GM18519 (cell line): ENCODE measurements around the gene MPO.

ENCODE experiments used
- ATAC-seq: cut with Tn5 transposase; IDR thresholded peaks from one replicate; pipeline ENCODE4 v1.9.1; 2021; ENCODE audit warnings: mild to moderate bottlenecking, moderate library complexity; ENCODE audit not compliant: unreplicated experiment, low FRiP score

MPO gene

GRCh38 chr17:58320570-58321323 is 40.0 kb upstream of the MPO start:
- ATAC-seq: no peak

- ATAC-seq: no peak
Measured at GRCh38 chr17:58320163-58320558, 39.4 kb upstream of the MPO start.

DNA sequence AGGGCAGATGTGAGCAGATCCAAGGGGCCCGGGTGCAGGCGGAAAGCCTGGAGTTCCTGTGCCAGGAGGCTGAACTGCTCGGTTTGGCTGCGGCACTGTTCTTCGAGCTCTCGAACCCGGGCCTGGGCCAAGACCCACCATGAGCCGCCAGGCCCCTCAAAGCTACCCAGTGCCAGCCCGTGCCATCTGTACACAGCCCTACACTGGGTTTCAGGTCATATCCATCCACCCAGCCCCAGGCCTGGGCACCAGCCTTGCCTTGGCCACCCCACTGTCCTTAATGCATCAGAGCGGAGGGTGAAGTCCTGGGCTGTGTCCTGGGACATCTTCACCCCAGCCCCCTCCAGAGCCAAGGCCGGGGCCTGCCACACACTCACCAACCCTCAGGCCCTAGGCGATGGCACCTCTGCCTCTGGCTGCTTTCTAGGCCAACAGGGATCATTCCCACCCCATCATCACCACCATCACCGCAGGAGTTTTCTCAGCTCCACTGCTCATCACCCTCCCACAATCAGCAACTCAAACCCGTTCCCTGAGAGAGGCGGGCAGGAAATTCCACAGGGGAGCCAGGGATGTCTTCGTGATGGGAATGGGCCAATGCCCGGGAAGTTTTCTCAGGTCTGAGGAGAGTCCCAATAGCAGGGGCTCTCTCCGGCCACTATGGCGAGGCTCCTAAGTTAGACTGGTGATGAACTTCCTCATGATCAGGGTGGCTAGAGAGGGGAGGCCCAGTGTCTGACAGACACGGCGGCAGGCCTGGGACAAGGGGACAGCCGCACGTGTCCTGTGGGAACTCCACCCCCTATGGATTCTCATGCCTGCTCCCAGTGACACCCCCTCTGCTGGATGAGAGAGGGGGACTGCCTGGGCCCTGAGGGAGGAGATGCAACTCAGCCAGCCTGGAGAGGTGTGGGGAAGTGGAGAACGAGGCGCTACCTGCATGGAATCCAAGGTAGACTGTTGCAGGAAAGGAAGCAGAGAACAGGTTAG is 38.7 kb upstream of the MPO start:
- ATAC-seq: no peak

GRCh38 chr17:58318627-58319172 is 38.0 kb upstream of the MPO start:
- no peak for ATAC-seq

DNA sequence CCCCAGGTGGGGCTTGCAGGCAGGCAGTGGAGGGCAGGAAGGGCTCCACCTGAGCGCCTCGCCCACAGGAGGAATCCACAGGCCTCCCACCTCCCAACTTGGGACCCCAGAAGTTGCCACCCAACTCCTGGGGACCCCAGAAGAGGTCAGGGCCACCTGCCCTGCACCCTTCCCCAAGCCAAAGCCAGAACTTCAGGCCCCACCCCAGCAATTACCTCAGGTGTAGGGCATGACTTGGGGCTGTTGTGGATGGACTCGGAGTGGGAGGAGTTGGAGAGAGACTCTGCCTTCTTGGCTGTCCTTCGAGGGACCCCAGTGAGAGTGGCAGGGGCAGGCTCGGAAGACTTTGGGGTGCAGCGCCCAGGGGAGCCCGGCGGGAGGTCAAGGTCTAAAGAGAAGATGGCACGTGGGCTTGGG is 37.3 kb upstream of the MPO start:
- ATAC-seq: no peak

GRCh38 chr17:58317421-58318064 is 36.8 kb upstream of the MPO start:
- ATAC-seq: no peak

- ATAC-seq: no peak
Measured at GRCh38 chr17:58316260-58316960, 35.7 kb upstream of the MPO start.

- ATAC-seq: no peak
Measured at GRCh38 chr17:58315750-58316149, 35.0 kb upstream of the MPO start.

- ATAC-seq: no peak
Measured at GRCh38 chr17:58315281-58315711, 34.6 kb upstream of the MPO start.

DNA sequence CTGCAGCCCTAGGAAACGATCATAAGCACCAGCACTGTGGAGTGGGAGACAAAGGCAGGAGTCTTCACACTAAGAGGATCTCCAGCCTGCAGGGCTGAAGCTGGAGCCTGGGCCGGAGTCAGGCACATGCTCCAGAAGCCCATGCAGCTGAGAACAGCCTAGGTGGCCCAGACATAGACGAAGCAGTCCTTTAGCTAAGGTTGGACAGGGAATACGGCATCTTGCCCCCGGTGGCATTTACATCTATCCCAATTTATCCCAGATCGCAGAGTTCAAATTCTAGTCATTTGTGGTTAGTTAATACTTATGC is 33.9 kb upstream of the MPO start:
- ATAC-seq: no peak

DNA sequence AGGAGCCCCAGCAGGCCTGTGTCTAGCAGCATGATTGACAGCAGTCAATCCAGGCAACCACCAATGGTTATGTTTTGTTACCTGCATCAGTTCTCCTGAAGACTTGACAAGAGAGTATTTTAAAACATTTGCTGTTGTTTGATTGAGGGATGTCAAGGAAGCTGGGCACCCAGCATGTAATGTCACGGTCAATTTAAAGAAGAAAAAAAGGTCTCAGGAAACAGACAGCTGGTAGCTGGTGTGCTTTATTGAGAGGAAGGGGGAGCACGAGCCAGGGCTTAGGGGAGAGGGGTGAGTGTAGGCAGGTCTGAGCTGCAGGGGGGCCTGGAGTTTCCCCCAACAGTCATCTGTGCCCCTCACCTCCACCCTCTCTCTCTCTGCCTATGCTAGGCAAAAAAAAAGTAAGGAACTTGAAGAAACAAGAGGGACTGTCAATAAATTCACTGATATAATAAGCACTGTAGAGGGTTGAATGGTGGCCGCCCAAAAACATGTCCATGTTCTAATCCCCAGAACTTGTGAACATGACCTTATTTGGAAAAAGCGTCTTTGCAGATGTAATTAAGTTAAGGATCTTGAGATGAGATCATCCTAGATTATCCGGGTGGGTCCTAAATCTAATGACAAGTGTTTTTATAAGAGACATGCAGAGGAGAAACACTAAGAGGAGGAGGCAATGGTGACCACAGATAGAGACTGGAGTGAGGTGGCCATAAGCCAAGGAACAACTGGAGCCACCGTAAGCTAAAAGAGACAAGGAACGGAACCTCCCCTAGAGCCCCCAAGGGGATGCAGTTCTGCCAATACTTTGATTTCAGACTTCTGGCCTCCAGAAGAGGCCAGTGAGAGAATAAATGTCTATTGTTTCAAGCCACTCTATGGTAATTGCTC is 33.3 kb upstream of the MPO start:
- no peak for ATAC-seq

DNA sequence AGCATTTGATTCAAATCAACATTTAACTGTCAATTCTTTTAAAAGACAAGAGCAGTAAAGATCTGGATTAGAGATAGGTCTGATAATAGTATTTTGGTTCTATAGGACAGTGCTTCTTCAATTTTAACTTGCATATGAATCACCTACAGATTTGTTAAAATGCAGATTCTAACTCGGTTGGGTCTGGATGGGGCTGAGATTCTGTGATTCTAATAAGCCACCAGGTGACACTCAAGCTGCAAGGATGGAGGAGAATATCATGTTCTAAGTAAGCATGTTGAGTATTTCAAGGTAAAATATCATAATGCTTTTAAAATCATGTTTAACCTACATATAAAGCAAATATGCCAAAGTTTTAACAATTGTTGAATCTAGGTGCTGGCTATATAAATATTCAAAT is 32.1 kb upstream of the MPO start:
- ATAC-seq: no peak

DNA sequence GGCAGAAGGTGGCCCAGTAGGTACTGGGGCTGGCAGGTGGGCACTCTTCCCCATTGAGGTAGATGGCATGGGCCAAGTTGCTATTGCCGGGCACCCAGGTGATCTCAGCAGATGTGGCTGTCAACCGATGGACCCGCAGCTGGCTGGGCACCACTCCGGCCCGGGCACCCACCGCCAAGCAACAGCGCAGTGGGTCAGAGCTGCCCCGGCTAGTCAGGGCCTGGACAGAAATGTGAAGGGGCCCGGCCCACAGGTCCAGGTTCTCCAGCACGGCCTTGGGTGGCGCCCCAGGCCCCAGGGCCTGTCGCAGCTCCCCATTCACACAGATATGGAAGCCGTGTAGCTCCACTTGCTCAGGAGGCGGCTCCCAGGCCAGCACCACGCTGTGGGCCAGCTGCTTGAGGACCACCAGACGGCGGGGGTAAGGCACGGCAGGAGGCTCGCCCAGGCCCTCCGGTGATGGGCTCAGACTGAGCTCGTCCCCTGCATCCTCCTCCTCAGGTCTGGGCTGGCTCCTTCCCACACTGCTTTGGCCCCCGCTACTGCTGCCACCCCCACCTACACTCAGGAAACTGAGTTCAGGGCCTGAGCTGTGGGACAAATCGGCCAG is 31.4 kb upstream of the MPO start:
- no peak for ATAC-seq

DNA sequence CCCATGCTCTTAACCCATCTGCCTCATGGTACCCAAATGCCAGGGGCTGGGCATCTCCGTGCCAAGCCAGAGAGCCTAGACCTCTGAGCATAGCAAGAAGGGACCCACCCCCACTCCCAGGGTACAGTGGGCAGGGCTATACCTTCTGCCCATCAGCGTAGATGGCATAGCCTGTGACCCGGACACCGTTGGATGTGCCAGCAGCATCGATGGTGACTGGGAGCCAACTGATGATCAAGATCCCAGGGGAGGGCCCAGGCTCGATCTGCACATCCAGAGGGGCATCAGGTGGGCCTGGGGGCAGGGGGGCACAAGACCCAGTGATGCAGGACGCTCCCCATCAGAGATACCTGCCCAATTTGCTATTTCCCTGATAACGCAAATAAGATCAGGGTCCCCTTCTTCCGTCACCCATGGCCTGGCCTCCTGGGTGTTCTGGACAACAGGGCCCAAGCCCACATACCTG is 30.7 kb upstream of the MPO start:
- no peak for ATAC-seq

DNA sequence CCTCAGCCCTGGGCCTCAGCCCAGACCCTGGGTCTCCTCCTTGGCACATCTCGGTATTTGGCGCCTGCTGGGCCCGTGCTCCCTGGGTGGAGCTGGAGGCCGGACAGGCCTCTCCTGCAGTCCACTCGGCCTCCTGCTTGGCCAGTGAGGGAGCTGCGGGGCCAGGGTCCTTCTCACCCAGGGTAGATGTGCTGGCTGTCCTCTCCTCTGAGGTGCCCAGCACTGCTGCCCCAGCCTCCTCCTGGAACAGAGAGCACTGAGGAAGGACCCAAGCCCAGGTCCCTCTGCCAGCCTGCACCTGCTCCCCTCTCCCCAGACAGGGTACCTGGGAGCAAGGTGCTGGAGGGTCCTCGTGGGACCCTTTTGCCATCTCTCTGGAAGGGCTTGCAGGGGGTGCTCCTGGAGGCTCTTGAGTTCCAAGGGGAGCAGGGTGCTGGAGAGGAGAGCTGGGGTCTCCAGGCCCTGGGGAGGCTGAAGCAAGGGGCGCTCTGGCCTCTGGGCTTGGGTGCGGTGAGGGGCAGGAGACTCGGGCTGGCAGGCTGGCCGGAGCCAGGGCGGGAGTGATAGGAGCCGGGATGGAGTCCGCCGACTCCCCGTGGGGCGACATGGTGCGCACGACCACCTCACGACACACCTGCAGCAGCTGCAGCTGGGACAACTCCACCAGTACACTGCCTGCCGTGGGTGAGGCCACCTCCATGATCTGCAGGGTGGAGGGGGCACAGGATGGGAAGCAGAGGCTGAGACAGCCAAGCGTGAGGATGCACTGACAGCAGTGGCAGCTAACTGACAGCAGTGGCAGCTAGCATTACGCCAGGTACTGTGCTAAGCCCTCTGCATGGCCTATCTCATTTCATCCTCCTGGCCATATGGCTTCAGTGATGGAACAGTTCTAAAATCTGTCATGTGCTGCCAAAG is 30.0 kb upstream of the MPO start:
- ATAC-seq: no peak

DNA sequence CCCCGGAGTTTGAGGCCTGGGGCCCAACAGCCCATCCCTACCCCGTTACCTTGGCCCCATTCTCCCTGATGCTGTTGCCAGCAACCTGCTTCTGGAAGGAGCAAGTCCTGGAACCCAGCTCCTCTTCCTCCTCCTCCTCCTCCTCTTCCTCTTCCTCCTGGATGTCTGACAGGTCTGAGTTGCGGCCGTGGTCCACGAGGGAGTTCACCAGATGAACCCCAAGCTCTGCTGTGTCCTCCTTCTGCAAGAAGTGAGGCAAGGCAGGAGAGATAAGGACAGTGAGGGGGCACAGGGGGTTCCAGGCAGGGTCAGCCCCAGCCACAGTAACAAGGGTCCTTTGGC is 29.2 kb upstream of the MPO start:
- no peak for ATAC-seq

GRCh38 chr17:58308985-58309917 is 28.5 kb upstream of the MPO start:
- ATAC-seq: no peak
